C4-2B (cell line): ENCODE measurements around the gene LRRC34.

Source experiments
- H3K27ac ChIP-seq: fragments of 450-650 bp; 2 replicates; pipeline ENCODE4 v1.5.1; 2017
- ZFX ChIP-seq: fragments of 450-650 bp; IDR thresholded peaks from 2 replicates; pipeline ENCODE4 v1.6.1; 2017
- TF ChIP-seq, protein P1 (sequence below): fragments of 450-650 bp; conservative IDR thresholded peaks from 2 replicates; pipeline ENCODE4 v1.5.1; 2017; ENCODE audit warnings: mild to moderate bottlenecking

The LRRC34 gene

DNA sequence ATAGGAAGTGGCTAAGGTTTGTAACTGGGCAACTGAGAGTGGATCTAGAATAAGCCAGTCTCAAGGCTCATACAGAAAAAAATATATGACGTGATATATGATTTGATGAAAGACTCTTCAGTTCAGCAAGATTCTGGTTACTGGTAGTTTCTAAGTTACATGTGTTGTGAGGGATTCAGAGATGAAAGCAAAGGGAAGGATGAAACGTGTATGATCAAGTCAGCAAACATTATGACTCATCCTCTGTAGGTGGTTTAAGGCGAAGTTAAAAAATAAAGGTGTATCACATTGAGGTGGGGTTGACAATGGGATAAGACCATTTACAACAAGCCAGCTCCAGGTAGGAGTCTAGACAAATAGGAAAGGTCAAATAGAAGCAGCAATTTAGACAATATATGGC lies 64.0 kb downstream of the LRRC34 start:
- H3K27ac ChIP-seq = no peak overlapping the region
- no peak for TF ChIP-seq ZFX
- TF ChIP-seq, protein P1, sequence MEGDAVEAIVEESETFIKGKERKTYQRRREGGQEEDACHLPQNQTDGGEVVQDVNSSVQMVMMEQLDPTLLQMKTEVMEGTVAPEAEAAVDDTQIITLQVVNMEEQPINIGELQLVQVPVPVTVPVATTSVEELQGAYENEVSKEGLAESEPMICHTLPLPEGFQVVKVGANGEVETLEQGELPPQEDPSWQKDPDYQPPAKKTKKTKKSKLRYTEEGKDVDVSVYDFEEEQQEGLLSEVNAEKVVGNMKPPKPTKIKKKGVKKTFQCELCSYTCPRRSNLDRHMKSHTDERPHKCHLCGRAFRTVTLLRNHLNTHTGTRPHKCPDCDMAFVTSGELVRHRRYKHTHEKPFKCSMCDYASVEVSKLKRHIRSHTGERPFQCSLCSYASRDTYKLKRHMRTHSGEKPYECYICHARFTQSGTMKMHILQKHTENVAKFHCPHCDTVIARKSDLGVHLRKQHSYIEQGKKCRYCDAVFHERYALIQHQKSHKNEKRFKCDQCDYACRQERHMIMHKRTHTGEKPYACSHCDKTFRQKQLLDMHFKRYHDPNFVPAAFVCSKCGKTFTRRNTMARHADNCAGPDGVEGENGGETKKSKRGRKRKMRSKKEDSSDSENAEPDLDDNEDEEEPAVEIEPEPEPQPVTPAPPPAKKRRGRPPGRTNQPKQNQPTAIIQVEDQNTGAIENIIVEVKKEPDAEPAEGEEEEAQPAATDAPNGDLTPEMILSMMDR = no peak

DNA sequence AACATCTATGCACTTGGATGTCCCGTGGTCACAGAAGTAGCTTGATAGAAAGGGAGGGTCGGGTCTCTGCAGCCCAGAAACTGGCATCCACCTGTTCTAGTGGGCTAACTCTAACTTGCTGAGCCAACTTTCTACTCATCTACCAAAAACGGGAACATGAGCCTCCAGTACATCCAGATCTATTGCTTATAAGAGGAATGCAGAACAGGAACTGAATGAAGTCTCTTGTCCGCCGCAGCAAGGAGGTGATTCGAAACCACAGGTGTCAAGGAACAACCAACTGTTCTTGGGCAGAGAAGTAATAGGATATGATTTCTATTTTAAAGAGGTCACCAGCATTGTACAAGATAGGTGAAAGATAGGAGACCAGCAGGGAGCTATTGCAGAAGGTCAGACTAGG lies 65.8 kb downstream of the LRRC34 start:
- TF ChIP-seq, protein P1 = no peak
- no peak for TF ChIP-seq ZFX
- H3K27ac ChIP-seq = no peak overlapping the region

- TF ChIP-seq, protein P1 = peak; percentile 86
- no peak for TF ChIP-seq ZFX
- H3K27ac ChIP-seq = no peak overlapping the region
These were observed 68.2 kb downstream of the LRRC34 start for GRCh38 chr3:169744366-169745054.
